Stimulated activated CD8-positive, alpha-beta memory T cell treated with anti-CD3 and anti-CD28 coated beads, Interleukin-4, amount 100 ng/mL, for 24 hours (primary cell): Measurements from ENCODE around the gene TRPV6.

ENCODE experiments used
- DNase-seq: peaks from one replicate; pipeline ENCODE4 v3.0.0-alpha.2; 2020; ENCODE audit warnings: low read depth

TRPV6 gene

GRCh38 chr7:142853739-142854371 lies 31.7 kb downstream of the TRPV6 start:
- peak; percentile 50 for DNase-seq

GRCh38 chr7:142851919-142852318 lies 33.6 kb downstream of the TRPV6 start:
- DNase-seq: no peak

DNA sequence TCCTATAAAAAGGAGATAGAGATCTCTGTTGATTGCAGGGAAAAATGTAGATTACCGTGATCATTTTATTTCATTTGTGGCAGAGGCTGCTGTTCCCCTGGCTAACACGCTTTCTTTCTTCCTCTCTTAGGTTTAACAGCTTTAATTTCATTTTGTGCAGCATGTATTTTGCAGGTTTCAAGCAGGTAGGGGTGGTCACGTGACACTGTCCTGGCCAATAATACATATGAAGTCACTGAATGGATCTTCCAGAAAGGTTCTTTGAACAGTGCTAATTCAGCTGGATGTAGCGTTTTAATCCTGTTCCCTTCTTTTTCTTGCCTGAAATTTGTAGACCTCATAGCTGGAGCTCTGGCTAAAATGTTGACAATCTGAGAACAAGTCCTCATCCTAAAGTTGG lies 34.3 kb downstream of the TRPV6 start:
- no peak for DNase-seq

DNA sequence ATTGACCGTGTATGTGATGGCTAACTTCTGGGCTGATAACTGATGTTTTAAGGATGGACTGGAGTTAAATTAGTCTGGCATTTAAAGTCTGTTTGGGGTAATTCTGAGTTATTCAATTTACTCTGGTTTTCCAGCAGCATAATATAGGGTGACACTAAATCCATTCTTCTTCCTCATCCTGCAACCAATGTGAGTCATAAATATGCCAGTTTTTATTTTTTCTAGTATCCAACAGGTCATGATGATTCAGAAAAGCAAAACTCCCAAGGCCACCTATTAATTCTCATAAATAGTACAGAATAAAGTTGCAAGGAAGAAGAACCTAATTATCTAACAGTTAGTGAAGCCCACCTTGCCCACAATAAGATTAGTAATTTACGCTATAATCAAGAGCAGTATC lies 38.2 kb downstream of the TRPV6 start:
- DNase-seq: no peak

- no peak for DNase-seq
Measured at GRCh38 chr7:142842251-142842766, 43.2 kb downstream of the TRPV6 start.

DNA sequence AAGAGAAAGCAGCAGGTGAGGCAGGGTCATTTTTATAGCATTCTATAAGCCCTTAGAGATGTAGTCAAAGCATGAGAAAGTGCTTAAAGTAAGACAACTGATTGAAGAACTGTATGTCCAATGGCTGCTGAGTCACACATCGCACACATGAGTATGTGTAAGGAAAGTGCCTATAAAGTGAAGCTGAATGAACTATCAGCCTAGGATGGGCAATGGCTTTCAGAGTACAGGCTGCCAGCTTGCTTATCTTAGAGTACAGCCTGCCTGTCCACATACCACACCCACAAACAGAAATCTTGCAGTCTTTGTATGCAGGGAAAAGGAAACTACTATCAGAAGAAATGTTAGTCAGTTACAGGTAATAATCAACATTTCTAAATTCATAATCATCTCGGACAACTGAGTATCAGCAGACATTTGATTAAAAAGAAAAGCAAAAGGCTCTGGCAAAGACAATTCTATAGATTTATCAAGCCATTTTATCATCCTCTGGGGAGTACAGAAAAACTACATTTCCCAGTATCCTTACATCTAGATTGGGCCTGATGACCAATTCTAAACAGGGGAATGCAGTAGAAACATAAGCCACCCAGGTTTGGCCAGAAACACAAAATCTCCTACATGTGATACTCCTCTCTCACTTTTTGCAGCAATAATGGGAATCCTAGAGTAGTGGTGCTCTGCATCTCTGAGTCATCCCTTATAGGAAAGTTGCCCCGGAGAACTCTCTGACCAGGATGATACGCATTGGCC lies 46.9 kb downstream of the TRPV6 start:
- DNase-seq: no peak

GRCh38 chr7:142836426-142836825 lies 49.1 kb downstream of the TRPV6 start:
- no peak for DNase-seq

DNA sequence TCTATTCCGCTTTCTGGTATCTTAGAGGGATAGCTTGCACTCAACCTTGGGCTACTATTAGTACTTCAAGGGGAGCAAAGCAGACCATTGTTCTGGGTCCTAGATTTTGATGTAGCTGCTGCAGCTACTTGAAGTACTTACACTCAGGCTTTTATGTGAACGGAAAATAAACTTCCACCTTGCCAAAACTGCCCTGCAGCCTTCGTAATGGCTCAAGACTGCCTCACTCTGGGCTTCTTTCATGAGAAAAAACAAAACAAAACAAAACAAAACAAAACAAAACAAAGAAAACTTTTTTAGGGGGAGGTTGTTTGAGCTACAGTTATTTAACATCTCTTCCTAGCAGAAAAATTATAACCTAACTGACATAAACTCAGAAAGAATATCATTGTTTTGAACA lies 50.1 kb downstream of the TRPV6 start:
- DNase-seq: no peak

GRCh38 chr7:142833174-142834048 lies 52.1 kb downstream of the TRPV6 start:
- DNase-seq: no peak

DNA sequence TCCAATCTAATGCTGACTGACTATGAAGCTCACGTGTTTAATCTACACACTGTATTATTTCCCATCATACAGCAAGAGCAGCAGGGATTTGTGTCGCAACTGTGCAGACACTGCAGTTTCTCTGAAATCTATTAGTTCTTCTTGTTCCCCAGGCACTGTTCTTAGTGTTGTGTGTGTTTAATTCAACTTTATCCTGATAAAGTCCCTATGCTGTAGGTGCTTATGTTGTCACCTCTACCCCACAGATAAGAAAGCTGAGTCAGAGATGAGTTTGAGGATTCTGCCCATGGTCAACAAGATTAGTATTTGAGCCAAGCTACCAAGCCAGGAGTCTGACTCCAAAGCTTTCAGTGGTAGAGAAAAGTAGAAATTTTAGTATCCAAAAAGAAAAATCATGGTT lies 53.1 kb downstream of the TRPV6 start:
- DNase-seq: no peak

- DNase-seq: no peak
Measured at GRCh38 chr7:142827951-142828500, 57.5 kb downstream of the TRPV6 start.

DNA sequence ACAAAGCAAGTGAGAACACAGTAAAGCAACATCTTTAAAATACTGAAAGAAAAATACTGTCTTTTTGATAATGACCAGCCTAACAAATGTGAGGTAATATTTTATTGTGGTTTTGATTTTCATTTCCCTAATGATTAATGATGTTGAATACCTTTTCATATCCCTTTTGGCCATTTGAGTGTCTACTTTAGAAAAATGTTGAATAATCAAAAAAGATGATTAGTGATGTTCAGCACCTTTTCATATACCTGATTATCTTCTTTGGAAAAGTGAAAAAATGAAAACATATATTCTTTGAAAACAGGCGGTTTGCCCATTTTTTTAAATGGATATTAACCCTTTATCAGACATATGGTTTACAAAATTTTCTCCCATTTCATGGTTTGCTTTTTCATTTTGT lies 62.8 kb downstream of the TRPV6 start:
- DNase-seq: no peak
